Middle frontal gyrus (tissue), 1 donor: Measurements from ENCODE around the gene ME3.
A peak's percentile ranks its signal among the peaks of the same experiment; 100 is the strongest.

Experiments
- DNase-seq: peaks from one replicate; pipeline ENCODE4 v3.0.0-alpha.2; 2015; ENCODE audit warnings: low spot score; ENCODE audit errors: extremely low spot score

Gene ME3

GRCh38 chr11:86519064-86519911 is 153.1 kb downstream of the ME3 start:
- no peak for DNase-seq

- DNase-seq = no peak
These were observed 154.2 kb downstream of the ME3 start for GRCh38 chr11:86518211-86518610.

GRCh38 chr11:86517557-86517956 is 154.9 kb downstream of the ME3 start:
- DNase-seq = no peak

- no peak for DNase-seq
These were observed 156.9 kb downstream of the ME3 start for GRCh38 chr11:86515297-86516094.

GRCh38 chr11:86514453-86514852 is 158.0 kb downstream of the ME3 start:
- no peak for DNase-seq

- no peak for DNase-seq
These were observed 158.6 kb downstream of the ME3 start for GRCh38 chr11:86513746-86514373.

GRCh38 chr11:86513138-86513537 is 159.3 kb downstream of the ME3 start:
- peak; percentile 48 for DNase-seq

- DNase-seq = peak; percentile 43
These were observed 161.3 kb downstream of the ME3 start for GRCh38 chr11:86511086-86511551.

- no peak for DNase-seq
These were observed 161.7 kb downstream of the ME3 start for GRCh38 chr11:86510674-86511073.

GRCh38 chr11:86510097-86510496 is 162.3 kb downstream of the ME3 start:
- DNase-seq = no peak

GRCh38 chr11:86509588-86509974 is 162.8 kb downstream of the ME3 start:
- DNase-seq = no peak

GRCh38 chr11:86508604-86509587 is 163.5 kb downstream of the ME3 start:
- DNase-seq = no peak

- no peak for DNase-seq
These were observed 165.1 kb downstream of the ME3 start for GRCh38 chr11:86507249-86507845.

GRCh38 chr11:86506235-86506634 is 166.2 kb downstream of the ME3 start:
- DNase-seq = no peak

- no peak for DNase-seq
These were observed 169.3 kb downstream of the ME3 start for GRCh38 chr11:86503131-86503530.

- no peak for DNase-seq
These were observed 170.2 kb downstream of the ME3 start for GRCh38 chr11:86502137-86502642.

- no peak for DNase-seq
These were observed 171.8 kb downstream of the ME3 start for GRCh38 chr11:86500500-86501140.

- no peak for DNase-seq
These were observed 172.7 kb downstream of the ME3 start for GRCh38 chr11:86499723-86500129.

GRCh38 chr11:86497836-86498235 is 174.6 kb downstream of the ME3 start:
- DNase-seq = no peak

- DNase-seq = no peak
These were observed 175.1 kb downstream of the ME3 start for GRCh38 chr11:86497310-86497709.
